Stimulated activated CD8-positive, alpha-beta memory T cell treated with anti-CD3 and anti-CD28 coated beads, Interleukin-15, amount 100 ng/mL, for 1 hour (primary cell): ENCODE results near the gene HELQ.
"Not testable (repeated sequence)": the region's sequence is repeated elsewhere in the genome, so short reads cannot be mapped to it uniquely, and the experiment has no call there.

Experiments
- DNase-seq: peaks from one replicate; pipeline ENCODE4 v3.0.0-alpha.2; 2020; ENCODE audit warnings: low read depth

Gene HELQ

GRCh38 chr4:83455281-83456183, at the start of gene HELQ, which contains the start of gene MRPS18C:
TSS of gene HELQ (minus strand) at chr4:83455823. CDS start at chr4:83455693, 130 bp downstream.
TSS of gene MRPS18C (plus strand) at chr4:83456058. CDS start at chr4:83456078, 20 bp downstream.
- peak; percentile 83 for DNase-seq

- DNase-seq: no peak
Observed at GRCh38 chr4:83504996-83505395, 49.4 kb upstream of the HELQ start.

GRCh38 chr4:83504503-83504902, 48.9 kb upstream of the HELQ start:
- no peak for DNase-seq

- DNase-seq: no peak
Observed at GRCh38 chr4:83503974-83504373, 48.4 kb upstream of the HELQ start.

- DNase-seq: not testable (repeated sequence)
Observed at GRCh38 chr4:83501671-83502070, 46.0 kb upstream of the HELQ start.

- no peak for DNase-seq
Observed at GRCh38 chr4:83498187-83498586, 42.6 kb upstream of the HELQ start.

- DNase-seq: not testable (repeated sequence)
Observed at GRCh38 chr4:83496085-83496917, 40.7 kb upstream of the HELQ start.

GRCh38 chr4:83490876-83491450, 35.3 kb upstream of the HELQ start:
- DNase-seq: no peak

- no peak for DNase-seq
Observed at GRCh38 chr4:83489711-83490326, 34.2 kb upstream of the HELQ start.

GRCh38 chr4:83486457-83487129, 31.0 kb upstream of the HELQ start:
- no peak for DNase-seq

GRCh38 chr4:83484500-83485461, 29.2 kb upstream of the HELQ start, which contains the start of gene ABRAXAS1:
TSS of gene ABRAXAS1 (minus strand) at chr4:83485100. CDS start at chr4:83485072, 28 bp downstream.
- DNase-seq: peak; percentile 87

GRCh38 chr4:83473966-83474365, 18.3 kb upstream of the HELQ start:
- DNase-seq: no peak

- DNase-seq: no peak
Observed at GRCh38 chr4:83473423-83473822, 17.8 kb upstream of the HELQ start.

- DNase-seq: no peak
Observed at GRCh38 chr4:83456184-83456501, 520 bp upstream of the HELQ start.

- DNase-seq: no peak
Observed at GRCh38 chr4:83454686-83455085, 937 bp downstream of the HELQ start.

- no peak for DNase-seq
Observed at GRCh38 chr4:83449009-83449408, 6.6 kb downstream of the HELQ start.

- DNase-seq: no peak
Observed at GRCh38 chr4:83440899-83441298, 14.7 kb downstream of the HELQ start.

GRCh38 chr4:83440148-83440814, 15.3 kb downstream of the HELQ start:
- DNase-seq: no peak

- DNase-seq: no peak
Observed at GRCh38 chr4:83438719-83439118, 16.9 kb downstream of the HELQ start.

- no peak for DNase-seq
Observed at GRCh38 chr4:83436680-83437079, 18.9 kb downstream of the HELQ start.
